GM23248 (cell line): ENCODE measurements around the gene GCLC. TPM values are rescaled to one million over a fixed set of nuclear protein-coding genes. Genes with fewer than 3 reads are reported as not detected.

Source experiments
- DNase-seq: peaks from one replicate; pipeline ENCODE4 v3.0.0-alpha.2; 2015
- H2AFZ ChIP-seq: fragments of 200-600 bp; sonication (generic); 2 replicates; pipeline ENCODE4 v1.6.1; 2016; ENCODE audit warnings: antibody characterized with exemption
- H3F3A ChIP-seq: fragments of 200-600 bp; sonication (generic); 2 replicates; pipeline ENCODE4 v1.6.1; 2016; ENCODE audit warnings: mild to moderate bottlenecking, antibody characterized with exemption, mixed run types; ENCODE audit not compliant: insufficient read depth
- H3K27ac ChIP-seq: fragments of 200-600 bp; sonication (generic); 2 replicates; pipeline ENCODE4 v1.5.1; 2016; ENCODE audit warnings: mild to moderate bottlenecking
- H3K27me3 ChIP-seq: fragments of 200-600 bp; sonication (generic); replicated peaks from 2 replicates; pipeline ENCODE4 v1.6.1; 2016; ENCODE audit warnings: mild to moderate bottlenecking; ENCODE audit not compliant: insufficient read depth
- H3K36me3 ChIP-seq: fragments of 200-600 bp; sonication (generic); 2 replicates; pipeline ENCODE4 v1.6.1; 2016; ENCODE audit warnings: low read depth, mild to moderate bottlenecking
- H3K4me1 ChIP-seq: fragments of 200-600 bp; sonication (generic); 2 replicates; pipeline ENCODE4 v1.6.1; 2016; ENCODE audit warnings: mild to moderate bottlenecking; ENCODE audit not compliant: insufficient read depth
- H3K4me2 ChIP-seq: fragments of 200-600 bp; sonication (generic); one replicate; pipeline ENCODE4 v1.6.1; 2016; ENCODE audit warnings: mild to moderate bottlenecking; ENCODE audit not compliant: unreplicated experiment
- H3K4me3 ChIP-seq: fragments of 200-600 bp; sonication (generic); 2 replicates; pipeline ENCODE4 v1.5.1; 2016; ENCODE audit warnings: mild to moderate bottlenecking
- H3K79me2 ChIP-seq: fragments of 200-600 bp; sonication (generic); 2 replicates; pipeline ENCODE4 v1.6.1; 2016; ENCODE audit warnings: mild to moderate bottlenecking; ENCODE audit not compliant: insufficient read depth
- H3K9ac ChIP-seq: fragments of 200-600 bp; sonication (generic); 2 replicates; pipeline ENCODE4 v1.6.1; 2016; ENCODE audit warnings: mild to moderate bottlenecking
- H3K9me2 ChIP-seq: fragments of 200-600 bp; sonication (generic); 2 replicates; pipeline ENCODE4 v1.6.1; 2016; ENCODE audit warnings: mixed run types, mild to moderate bottlenecking, moderate library complexity; ENCODE audit not compliant: insufficient read depth
- H3K9me3 ChIP-seq: fragments of 200-600 bp; sonication (generic); one replicate; pipeline ENCODE4 v1.6.1; 2017; ENCODE audit warnings: low read depth
- H4K20me1 ChIP-seq: fragments of 200-600 bp; sonication (generic); 2 replicates; pipeline ENCODE4 v1.6.0; 2016; ENCODE audit not compliant: insufficient read depth
- EZH2 ChIP-seq: fragments of 200-600 bp; sonication (generic); IDR thresholded peaks from 2 replicates; pipeline ENCODE4 v1.6.1; 2018; ENCODE audit warnings: antibody characterized with exemption, mild to moderate bottlenecking; ENCODE audit not compliant: insufficient read depth, poor library complexity, severe bottlenecking
- EZH2phosphoT487 ChIP-seq: fragments of 200-600 bp; sonication (generic); IDR thresholded peaks from 2 replicates; pipeline ENCODE4 v1.6.1; 2018; ENCODE audit warnings: antibody characterized with exemption, moderate library complexity, mild to moderate bottlenecking, low read depth; ENCODE audit not compliant: insufficient read depth
- WGBS, 2 experiments: methylation state at CpG; one replicate each; pipeline ENCODE4 v1.1.6; 2015 to 2017; ENCODE audit warnings: low lambda C conversion rate in 2 of 2, low coverage in 1 of 2; ENCODE audit errors: missing lambda C conversion rate in 2 of 2; 5-methylcytosine and 5-hydroxymethylcytosine counted together
- in situ Hi-C: fragments of 300-500 bp; cut with MboI; formaldehyde crosslinking; loops from 2 replicates; pipeline ENCODE4 v1.15.0; 2020
- polyA plus RNA-seq: library from polyadenylated mRNA; unstranded; fragments of >200 nt; fragmentation: Nextera tagmentation; extraction: Ambion mirVana; gene quantifications from 2 replicates; pipeline ENCODE4 v1.2.1, GENCODE V29; 2016
- total RNA-seq: library from RNA; depleted of rRNA; stranded (reverse); fragments of >200 nt; shearing (Covaris generic); gene quantifications from 2 replicates; pipeline ENCODE4 v1.2.3, GENCODE V29; 2014

The GCLC gene
- total and polyA plus RNA-seq, 2 experiments from 2014 or later: 3.3 to 6.4 TPM

- H3K27ac ChIP-seq: no peak overlapping the region
- H3K9me2 ChIP-seq: no peaks in the 10 kb centered on the region
- H3K36me3 ChIP-seq: 0 out of 2 replicates have a peak, but pooled peaks cover 7% of the 10 kb centered on the region
- no peak overlapping the region for H2AFZ ChIP-seq
- no peaks in the 10 kb centered on the region for H3F3A ChIP-seq
- H3K9me3 ChIP-seq: no peaks in the 10 kb centered on the region
- no peaks in the 10 kb centered on the region for H3K27me3 ChIP-seq
- no peaks in the 10 kb centered on the region for H3K79me2 ChIP-seq
- H3K4me2 ChIP-seq: no peak overlapping the region
- H3K9ac ChIP-seq: no peak overlapping the region
- in situ Hi-C loops: no loop called here
- TF ChIP-seq EZH2: no peak
- TF ChIP-seq EZH2phosphoT487: no peak
- no peaks in the 10 kb centered on the region for H3K4me1 ChIP-seq
- H4K20me1 ChIP-seq: no peaks in the 10 kb centered on the region
- 29 to 35% methylated on average over 1 to 2 of the region's 2 CpGs for WGBS, 2 experiments
- DNase-seq: peak; percentile 23
- no peak overlapping the region for H3K4me3 ChIP-seq
These were observed 27.9 kb downstream of the GCLC start for GRCh38 chr6:53517021-53517420.

- Histone ChIP-seq H3K79me2 (no peaks in the 10 kb centered on the region), H3F3A (no peaks in the 10 kb centered on the region), H3K4me3 (no peak overlapping the region), H3K27ac (no peak overlapping the region), H3K9me2 (no peaks in the 10 kb centered on the region), H3K4me2 (no peak overlapping the region), H3K9me3 (no peaks in the 10 kb centered on the region), H3K36me3 (0 out of 2 replicates have a peak, but pooled peaks cover 11% of the 10 kb centered on the region), H3K27me3 (no peaks in the 10 kb centered on the region), H3K4me1 (no peaks in the 10 kb centered on the region), H4K20me1 (no peaks in the 10 kb centered on the region), H2AFZ (no peak overlapping the region), H3K9ac (no peak overlapping the region)
- WGBS, 2 experiments: 97 to 99% methylated on average over 3 of the region's 3 CpGs
- no peak for TF ChIP-seq EZH2phosphoT487
- TF ChIP-seq EZH2: no peak
- no peak for DNase-seq
- in situ Hi-C loops: no loop called here
These were observed 30.2 kb downstream of the GCLC start for GRCh38 chr6:53514677-53515076.

DNA sequence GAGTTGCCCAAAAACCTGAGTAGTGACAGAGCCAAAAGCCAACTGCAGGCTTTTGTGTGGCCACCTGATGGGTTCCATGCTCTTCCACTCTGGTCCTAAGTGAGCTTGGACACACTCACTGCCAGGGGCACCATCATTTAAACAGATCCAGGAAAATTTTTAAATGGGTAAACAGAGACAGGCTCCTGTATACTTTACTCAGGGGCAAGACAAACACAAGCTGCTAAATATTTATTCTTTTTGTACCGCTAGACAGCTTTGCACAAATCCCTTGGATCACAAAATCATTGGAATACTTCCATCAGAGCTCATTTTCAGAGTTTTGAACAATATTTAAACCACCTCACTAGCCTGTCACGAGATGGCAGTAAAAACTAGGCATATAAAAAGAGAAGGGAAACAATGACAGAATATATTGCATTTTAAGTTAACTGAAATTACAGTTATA lies 31.4 kb downstream of the GCLC start:
- in situ Hi-C loops: no loop called here
- Histone ChIP-seq H3K4me3 (no peak overlapping the region), H3K27me3 (no peaks in the 10 kb centered on the region), H3K9me2 (no peaks in the 10 kb centered on the region), H3F3A (no peaks in the 10 kb centered on the region), H3K79me2 (no peaks in the 10 kb centered on the region), H3K9me3 (no peaks in the 10 kb centered on the region), H3K9ac (no peak overlapping the region), H3K27ac (no peak overlapping the region), H2AFZ (no peak overlapping the region), H4K20me1 (no peaks in the 10 kb centered on the region), H3K36me3 (0 out of 2 replicates have a peak, but pooled peaks cover 11% of the 10 kb centered on the region), H3K4me1 (no peaks in the 10 kb centered on the region), H3K4me2 (no peak overlapping the region)
- TF ChIP-seq EZH2: no peak
- TF ChIP-seq EZH2phosphoT487: no peak
- 92 to 94% methylated on average over 2 of the region's 2 CpGs for WGBS, 2 experiments
- no peak for DNase-seq

GRCh38 chr6:53513056-53513455 lies 31.8 kb downstream of the GCLC start:
- no peak overlapping the region for H3K27ac ChIP-seq
- in situ Hi-C loops: no loop called here
- TF ChIP-seq EZH2phosphoT487: no peak
- no peak for TF ChIP-seq EZH2
- 0 out of 2 replicates have a peak, but pooled peaks cover 11% of the 10 kb centered on the region for H3K36me3 ChIP-seq
- WGBS, 2 experiments: 95% methylated on average over 4 of the region's 4 CpGs
- H3K9ac ChIP-seq: no peak overlapping the region
- no peaks in the 10 kb centered on the region for H3K79me2 ChIP-seq
- no peak overlapping the region for H3K4me3 ChIP-seq
- no peaks in the 10 kb centered on the region for H3K4me1 ChIP-seq
- H2AFZ ChIP-seq: no peak overlapping the region
- H3F3A ChIP-seq: no peaks in the 10 kb centered on the region
- H3K9me2 ChIP-seq: no peaks in the 10 kb centered on the region
- no peaks in the 10 kb centered on the region for H3K27me3 ChIP-seq
- H3K9me3 ChIP-seq: no peaks in the 10 kb centered on the region
- no peak for DNase-seq
- no peak overlapping the region for H3K4me2 ChIP-seq
- no peaks in the 10 kb centered on the region for H4K20me1 ChIP-seq

DNA sequence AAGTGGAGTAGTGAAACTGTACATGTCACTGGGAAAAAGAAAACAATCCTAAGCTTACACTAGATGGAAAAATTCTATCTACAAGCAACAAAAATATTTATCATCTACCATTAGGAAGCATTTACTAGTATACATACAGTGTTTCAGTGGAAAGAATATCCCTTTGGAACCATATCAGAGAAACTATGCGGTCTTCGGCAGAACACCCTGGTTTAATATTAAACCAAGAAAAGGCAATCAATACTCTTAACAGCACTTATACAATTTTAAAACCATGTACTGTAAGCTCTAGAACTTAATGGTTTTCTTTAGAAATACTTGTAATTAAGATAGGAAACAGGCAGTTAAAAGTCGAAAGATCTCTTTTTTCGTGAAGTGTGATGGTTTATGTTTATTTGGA lies 32.3 kb downstream of the GCLC start:
- no peaks in the 10 kb centered on the region for H3K79me2 ChIP-seq
- no peaks in the 10 kb centered on the region for H3K9me2 ChIP-seq
- H2AFZ ChIP-seq: no peak overlapping the region
- no peak overlapping the region for H3K4me2 ChIP-seq
- H3K9me3 ChIP-seq: no peaks in the 10 kb centered on the region
- no peaks in the 10 kb centered on the region for H3F3A ChIP-seq
- H3K27ac ChIP-seq: no peak overlapping the region
- in situ Hi-C loops: no loop called here
- H3K4me3 ChIP-seq: no peak overlapping the region
- no peak for DNase-seq
- H3K9ac ChIP-seq: no peak overlapping the region
- 0 out of 2 replicates have a peak, but pooled peaks cover 11% of the 10 kb centered on the region for H3K36me3 ChIP-seq
- H3K27me3 ChIP-seq: no peaks in the 10 kb centered on the region
- TF ChIP-seq EZH2phosphoT487: no peak
- TF ChIP-seq EZH2: no peak
- no peaks in the 10 kb centered on the region for H4K20me1 ChIP-seq
- H3K4me1 ChIP-seq: no peaks in the 10 kb centered on the region
- WGBS, 2 experiments: 88 to 89% methylated on average over 4 of the region's 4 CpGs
